HTR-8/SVneo (cell line): ENCODE measurements around the gene CTSA.
"Not testable (repeated sequence)": the region's sequence is repeated elsewhere in the genome, so short reads cannot be mapped to it uniquely, and the experiment has no call there.

Source experiments
- DNase-seq: peaks from one replicate; pipeline ENCODE4 v3.0.0; 2011; ENCODE audit warnings: low spot score, mixed read lengths; ENCODE audit not compliant: insufficient read length
- FAIRE-seq: peaks from 2 replicates; lab custom pipeline; 2011; peaks lifted over from hg19 to GRCh38; lab: Jason Lieb, UNC

The CTSA gene

DNA sequence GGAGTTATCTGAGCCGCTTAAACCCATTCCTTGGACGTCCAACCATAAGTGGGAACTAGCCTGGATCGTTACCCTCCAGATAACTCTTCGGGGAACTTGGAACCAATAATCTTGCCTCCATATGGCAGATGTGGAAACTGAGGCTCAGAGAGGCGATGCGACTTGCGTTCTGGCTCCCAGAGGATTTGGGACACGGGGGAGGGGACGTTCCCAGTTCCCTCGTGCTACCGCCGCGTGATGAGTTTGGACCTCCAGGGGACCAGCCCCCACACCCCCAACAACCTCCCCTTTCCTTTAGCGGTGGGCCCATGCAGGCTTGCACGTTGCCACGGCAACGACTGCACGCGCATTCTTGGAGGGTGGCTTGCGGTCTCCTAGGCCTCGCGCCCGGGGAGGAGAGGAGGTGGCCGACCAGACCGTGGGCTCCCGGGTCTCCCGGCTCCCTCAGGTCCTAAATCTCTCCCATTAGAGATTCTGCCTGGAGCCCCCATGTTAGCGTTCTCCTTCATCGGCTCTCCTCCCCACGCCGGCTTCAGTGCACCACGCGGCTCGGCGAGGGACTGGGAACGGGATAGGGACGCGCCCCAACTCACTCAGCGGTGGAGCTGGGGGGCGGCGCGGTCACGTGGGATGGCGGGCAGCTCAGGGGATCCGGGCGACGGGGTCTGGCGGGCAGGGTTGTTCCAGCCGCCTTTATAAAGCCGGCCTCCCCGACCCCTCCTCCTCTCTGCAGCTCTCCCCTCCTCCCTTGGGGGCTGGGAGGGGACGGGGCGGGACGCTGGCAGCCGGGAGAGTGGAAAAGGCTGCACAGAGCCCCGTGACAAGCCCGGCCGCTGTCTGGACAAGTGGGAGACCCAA, 20.6 kb downstream of the CTSA start, which contains the start of gene PLTP:
Gene PLTP, minus strand, starts transcription at position 670 of the 858 bp plus-strand sequence. CDS start 703 bp downstream, outside the sequence.
- FAIRE-seq (peak; percentile 81), DNase-seq (no peak)

- DNase-seq (no peak), FAIRE-seq (peak; percentile 44)
Measured at GRCh38 chr20:45912344-45912682, 21.2 kb downstream of the CTSA start.

- no peak for FAIRE-seq
- no peak for DNase-seq
Measured at GRCh38 chr20:45913116-45913515, 22.0 kb downstream of the CTSA start.

DNA sequence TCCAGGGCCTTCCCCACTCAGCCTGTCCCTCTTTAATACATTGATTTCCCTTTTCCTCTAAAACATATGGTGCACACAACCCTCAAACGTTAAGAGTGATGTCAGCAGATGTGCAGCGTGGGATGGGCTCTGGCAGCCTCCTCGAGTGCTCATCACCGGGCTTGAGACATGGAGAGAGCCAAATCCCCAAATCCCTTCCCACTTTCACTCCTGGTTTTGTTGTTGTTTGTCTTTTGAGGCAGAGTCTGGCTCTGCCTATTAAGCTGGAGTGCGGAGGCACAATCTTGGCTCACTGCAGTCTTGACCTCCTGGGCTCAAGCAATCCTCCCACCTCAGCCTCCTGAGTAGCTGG, 26.6 kb downstream of the CTSA start:
- DNase-seq (no peak), FAIRE-seq (no peak)

DNA sequence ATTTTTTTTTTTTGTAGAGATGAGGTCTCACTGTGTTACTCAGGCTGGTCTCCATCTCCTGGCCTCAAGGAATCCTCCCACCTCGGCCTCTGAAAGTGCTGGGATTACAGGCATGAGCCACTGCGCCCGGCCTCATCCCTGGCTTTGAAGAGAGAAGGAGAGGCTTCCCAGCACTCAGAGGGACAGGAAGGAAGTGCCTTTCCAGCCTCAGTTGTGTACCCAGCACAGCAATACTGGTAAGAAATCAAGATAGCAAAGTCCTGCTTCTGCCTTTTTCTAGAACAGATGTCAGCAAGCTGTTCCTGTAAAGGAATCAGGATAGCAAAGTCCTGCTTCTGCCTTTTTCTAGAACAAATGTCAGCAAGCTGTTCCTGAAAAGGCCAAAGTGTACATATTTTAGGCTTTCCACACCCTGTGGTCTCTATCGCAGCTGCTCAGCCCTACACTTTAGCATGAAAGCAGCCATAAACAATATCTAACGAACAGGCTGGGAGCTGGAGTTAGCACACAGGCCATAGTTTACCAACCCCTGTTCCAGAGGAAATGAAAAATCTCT, 27.1 kb downstream of the CTSA start:
- DNase-seq (no peak), FAIRE-seq (no peak)

GRCh38 chr20:45918779-45919537, 27.8 kb downstream of the CTSA start:
- FAIRE-seq = no peak

DNA sequence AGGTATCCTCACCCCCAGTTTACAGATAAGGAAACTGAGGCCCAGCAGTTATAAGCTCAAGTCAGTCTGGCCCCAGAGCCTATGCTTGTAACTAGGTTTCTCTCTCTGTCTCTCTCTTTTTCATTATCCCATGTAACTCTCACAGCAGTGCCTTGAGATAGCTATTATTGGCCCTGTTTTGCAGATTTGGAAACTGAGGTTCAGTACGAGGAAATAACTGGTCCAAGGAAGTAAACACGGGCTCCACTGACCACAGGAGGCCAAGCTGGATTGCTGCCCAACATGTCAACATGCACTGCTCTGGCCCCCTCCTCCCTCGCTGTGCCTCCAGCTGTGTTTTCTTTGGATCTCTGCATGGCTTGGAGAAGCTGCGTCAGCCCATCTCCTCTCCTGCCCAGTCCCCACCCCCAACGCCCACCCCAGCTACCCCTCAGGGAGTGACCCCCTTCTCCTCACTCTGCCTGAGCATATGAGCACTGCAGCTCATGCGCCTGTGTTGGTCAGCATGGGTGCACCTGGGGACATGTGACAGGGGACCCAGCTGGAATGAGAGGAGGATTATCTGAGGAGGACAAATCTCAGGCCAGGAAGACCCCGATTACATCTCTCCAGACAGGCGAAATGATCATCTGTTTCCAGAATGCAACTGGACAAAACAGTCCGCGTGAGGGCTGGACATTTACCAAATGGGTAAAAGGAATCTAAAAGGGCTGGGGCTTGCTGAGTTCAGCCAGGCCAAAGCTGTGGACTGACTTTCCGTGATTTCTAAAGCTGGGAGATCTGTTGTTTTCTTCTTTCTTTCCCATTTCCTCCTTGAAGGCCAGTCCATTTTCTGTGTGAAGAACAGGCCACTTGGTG, 28.6 kb downstream of the CTSA start:
- DNase-seq (no peak), FAIRE-seq (no peak)

More at GRCh38 chr20:45918779-45919537, 27.8 kb downstream of the CTSA start:
- no peak for DNase-seq

DNA sequence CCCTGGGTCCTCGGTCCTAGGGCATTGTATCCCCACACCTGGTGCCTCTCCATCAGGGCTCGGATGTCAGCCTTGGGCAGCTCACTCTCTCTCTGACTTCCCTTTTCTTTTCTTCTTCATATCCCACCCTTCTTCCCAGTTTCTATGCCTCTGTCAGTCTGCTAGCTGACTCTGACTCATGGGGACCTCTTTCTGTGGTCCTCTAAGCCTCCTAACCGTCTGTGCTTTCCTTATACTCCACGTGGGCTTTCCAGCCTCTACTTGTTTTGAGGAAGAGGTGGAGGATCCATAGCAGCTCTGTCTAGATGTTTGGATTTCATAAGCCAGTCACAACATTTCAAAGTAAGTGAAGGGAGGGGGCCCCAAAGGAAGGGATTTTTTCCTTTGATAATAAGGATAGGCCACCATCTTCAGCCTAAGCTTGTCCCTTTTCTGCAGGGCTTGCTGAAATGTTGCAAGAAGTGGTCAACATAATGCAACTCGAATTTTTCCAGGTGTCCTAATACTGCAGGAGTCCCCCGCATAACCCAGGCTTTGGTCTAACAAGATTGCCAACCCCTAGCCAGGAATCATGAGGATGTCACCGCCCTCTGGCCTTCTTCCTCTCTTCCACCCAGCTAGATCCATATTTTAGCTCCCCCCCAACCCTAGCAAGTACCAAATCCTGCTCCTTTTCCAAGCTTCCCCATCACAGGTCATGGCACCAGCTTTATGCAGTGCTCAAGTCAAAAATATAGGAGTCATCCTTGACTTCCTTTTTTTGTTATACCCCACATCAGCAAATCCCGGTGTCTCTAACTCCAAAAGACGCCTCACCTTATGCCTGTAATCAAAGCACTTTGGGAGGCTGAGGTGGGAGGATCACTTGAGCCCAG, 29.6 kb downstream of the CTSA start:
- FAIRE-seq = no peak
- no peak for DNase-seq

DNA sequence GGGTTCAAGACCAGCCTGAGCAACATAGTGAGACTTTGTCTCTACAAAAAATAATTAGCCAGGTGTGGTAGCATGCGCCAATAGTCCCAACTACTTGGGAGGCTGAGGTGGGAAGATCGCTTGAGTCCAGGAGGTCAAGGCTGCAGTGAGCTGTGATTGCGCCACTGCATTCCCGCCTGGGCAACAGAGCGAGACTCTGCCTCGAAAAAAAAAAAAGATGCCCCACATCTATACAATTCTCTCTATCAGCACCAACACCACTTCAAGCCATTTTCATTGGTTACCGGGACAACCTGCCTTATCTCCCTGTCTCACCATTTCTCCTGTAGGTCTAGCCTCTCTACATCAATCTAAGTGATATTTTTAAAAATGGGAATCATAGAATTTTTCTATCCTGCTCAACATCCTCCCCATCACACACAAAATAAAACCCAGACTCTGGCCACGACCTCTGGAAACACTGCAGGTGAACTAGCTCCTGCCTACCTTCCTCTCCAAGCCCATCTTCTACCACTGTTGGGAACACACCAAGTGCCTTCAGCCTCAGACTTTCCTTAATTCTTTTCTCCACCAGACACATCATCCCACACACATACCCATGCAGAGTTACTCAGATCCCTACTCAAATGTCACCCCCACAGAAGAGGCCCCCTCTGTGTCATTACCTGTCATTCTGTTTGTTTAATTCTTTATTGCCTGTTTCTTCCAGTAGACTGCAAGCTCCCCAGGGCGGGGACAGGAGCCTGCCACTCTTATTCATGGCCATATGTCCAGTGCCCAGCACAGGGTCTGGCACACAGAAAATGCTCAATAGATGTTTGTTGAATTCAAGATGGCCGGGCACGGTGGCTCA, 30.4 kb downstream of the CTSA start:
- no peak for FAIRE-seq

DNA sequence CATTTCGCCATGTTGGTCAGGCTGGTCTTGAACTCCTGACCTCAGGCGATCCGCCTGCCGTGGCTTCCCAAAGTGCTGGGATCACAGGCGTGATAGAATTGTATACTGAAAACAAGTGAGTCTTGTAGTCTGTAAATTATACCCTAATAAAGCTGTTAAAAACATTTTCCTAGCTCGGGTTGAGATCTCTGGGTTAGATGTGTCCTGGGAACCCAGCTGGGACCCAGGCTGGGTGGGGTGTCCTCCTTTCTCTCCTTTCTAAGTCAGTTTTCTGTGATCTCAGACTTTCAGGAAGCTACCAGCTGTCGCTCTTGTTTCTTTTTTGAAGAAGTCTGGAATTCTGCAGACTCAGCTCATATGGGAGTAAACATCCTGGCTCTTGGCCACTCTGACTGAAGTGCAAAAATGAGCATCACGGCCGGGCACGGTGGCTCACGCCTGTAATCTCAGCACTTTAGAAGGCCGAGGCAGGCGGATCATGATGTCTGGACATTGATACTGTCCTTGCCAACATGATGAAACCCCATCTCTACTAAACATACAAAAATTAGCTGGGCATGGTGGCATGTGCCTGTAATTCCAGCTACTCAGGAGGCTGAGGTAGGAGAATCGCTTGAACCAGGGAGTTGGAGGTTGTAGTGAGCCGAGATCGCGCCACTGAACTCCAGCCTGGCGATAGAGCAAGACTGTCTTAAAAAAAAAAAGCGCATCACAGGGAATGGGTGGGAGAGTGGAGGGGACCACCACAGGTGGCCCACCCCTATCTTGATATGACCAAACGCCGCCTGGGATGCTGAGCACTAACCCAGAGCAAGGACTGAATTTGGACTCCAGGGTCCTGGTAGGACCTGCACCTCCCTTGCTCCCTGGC, 33.5 kb downstream of the CTSA start:
- DNase-seq = no peak

More for the DNA sequence above, 30.4 kb downstream of the CTSA start:
- DNase-seq = no peak

DNA sequence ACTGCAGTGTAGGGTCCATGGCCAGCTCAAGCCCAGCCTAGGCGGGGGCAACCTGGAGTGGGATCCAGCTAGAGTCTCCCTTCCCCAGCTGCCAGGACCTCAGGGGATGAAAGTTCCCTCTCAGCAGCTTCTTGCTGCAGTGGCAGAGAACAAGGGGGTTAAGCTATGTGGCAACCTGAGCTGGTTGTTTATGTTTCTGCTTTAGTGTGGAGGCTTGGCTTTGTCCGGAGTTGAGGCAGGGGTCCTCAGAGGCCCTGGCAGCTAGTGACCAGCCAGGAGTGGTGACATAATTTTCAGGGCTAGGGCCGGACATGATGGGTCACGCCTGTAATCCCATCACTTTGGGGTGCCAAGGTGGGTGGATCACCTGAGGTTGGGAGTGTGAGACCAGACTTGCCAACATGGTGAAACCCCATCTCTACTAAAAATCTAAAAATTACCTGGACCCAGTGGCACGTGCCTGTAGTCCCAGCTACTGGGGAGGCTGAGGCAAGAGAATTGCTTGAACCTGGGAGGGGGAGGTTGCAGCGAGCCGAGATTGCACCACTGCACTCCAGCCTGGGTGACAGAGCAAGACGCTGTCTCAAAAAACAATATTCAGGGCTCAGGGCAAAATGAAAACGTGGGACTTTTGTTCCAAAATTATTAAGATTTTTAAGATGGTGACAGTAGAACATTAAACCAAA, 34.8 kb downstream of the CTSA start:
- no peak for DNase-seq
- FAIRE-seq = no peak

More for the DNA sequence above, 33.5 kb downstream of the CTSA start:
- FAIRE-seq = no peak

DNA sequence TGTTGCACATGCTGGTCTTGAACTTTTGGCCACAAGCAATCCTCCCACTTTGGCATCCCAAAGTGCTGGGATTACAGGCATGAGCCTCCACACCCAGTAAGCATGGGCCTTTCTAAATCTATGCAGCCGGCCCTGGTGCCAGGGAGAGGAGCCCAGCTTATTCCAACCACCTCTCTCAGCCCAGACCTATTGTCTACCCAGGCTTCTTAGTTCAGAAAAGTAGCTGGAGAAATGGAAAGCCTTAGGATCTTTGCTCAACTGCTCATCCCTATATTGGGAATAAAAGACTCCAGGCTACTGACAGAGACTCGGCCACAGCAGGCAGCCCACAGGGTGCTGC, 35.6 kb downstream of the CTSA start:
- FAIRE-seq = no peak
- no peak for DNase-seq

- no peak for FAIRE-seq
- no peak for DNase-seq
Measured at GRCh38 chr20:45927071-45927878, 36.1 kb downstream of the CTSA start.

GRCh38 chr20:45931680-45932079, 40.5 kb downstream of the CTSA start:
- DNase-seq, FAIRE-seq: not testable (repeated sequence)

DNA sequence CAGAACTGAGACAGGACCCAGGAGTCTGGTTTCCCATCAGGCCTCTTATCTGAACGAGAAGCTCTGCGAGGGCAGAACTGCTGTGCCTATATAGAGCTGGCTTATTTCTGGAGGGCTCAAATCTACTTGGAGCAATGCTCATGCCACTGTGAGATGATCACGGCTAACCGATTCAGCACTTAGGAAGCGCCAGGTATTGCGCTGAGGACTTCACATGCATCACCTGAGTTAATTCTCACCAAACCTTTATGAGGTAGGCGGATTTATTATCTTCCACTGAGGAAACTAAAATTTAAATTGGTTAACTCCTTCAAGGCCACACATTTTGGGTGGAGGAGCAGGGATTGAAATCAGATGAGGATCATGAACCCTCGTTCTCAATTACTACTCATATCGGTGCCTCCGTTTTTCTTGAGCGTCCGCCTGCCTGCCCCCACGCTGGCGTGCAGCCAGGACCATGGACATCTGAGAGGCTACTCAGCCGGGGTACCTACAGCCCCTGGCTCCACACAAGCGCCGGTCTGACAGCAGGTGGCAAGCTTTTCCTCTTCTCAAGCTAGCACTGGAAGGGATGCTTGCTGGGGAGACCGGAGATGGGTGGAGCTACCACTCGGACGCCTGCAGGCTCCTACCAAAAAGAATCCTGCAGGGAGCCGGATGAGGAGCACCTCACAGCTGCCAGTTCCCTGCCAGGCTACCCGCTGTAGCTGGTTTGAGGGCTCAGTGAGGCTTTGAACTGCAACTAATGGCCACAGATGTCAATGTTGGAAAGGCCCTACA, 42.3 kb downstream of the CTSA start:
- DNase-seq = peak; percentile 98
- FAIRE-seq = peak; percentile 72
